Uterus (tissue), 2 donors: ENCODE measurements around the gene FGFR1OP2.

ENCODE experiments used
- CTCF ChIP-seq, 4 experiments: fragments of 200-600 bp in 2 of 4; fragments of 450-650 bp in 2 of 4; sonication (generic) in 2 of 4; IDR thresholded peaks; one replicate each; pipeline ENCODE4 v1.5.1; 2016 to 2019; ENCODE audit warnings: antibody characterized with exemption in 4 of 4, mild to moderate bottlenecking in 2 of 4, moderate library complexity in 1 of 4
- POLR2A ChIP-seq, 2 donors: fragments of 450-650 bp; IDR thresholded peaks; one replicate each; pipeline ENCODE4 v1.6.1; 2016; ENCODE audit warnings: antibody characterized with exemption in 2 of 2, mild to moderate bottlenecking in 1 of 2, moderate library complexity in 1 of 2

GRCh38 chr12:26921886-26922285 lies 16.4 kb upstream of the FGFR1OP2 start:
- no peak for TF ChIP-seq CTCF (IDR thresholded peaks at IDR 0.05)
- TF ChIP-seq POLR2A (IDR thresholded peaks at IDR 0.05): no peak
